Testis (tissue), 2 donors: Measurements from ENCODE around the gene SLC30A5.

Experiments
- CTCF ChIP-seq, 3 experiments: fragments of 450-650 bp in 2 of 3; fragments of 200-600 bp in 1 of 3; sonication (generic) in 1 of 3; IDR thresholded peaks; one replicate each; pipeline ENCODE4 v1.5.1; 2016 to 2019; ENCODE audit warnings: antibody characterized with exemption in 3 of 3, mild to moderate bottlenecking in 2 of 3, moderate library complexity in 1 of 3
- POLR2A ChIP-seq: fragments of 450-650 bp; IDR thresholded peaks from one replicate; pipeline ENCODE4 v1.6.1; 2017; ENCODE audit warnings: antibody characterized with exemption, mild to moderate bottlenecking, moderate library complexity

- TF ChIP-seq CTCF (IDR thresholded peaks at IDR 0.05): no peak
- no peak for TF ChIP-seq POLR2A
These were observed 14.8 kb upstream of the SLC30A5 start for GRCh38 chr5:69078921-69079540.
